ENCODE results near the gene MLLT3.

- TF ChIP-seq CTCF (conservative IDR thresholded peaks at IDR 0.05; ENCODE audit: low read depth, low read length): no peak
- no peak for TF ChIP-seq EZH2 (IDR thresholded peaks at IDR 0.05; ENCODE audit: borderline replicate concordance, low read depth, low read length, poor library complexity, severe bottlenecking)
These were observed 28.8 kb downstream of the MLLT3 start for GRCh38 chr9:20593537-20593936.
